K562 (cell line): ENCODE results near the gene DLST.

Source experiments
- ARID4B ChIP-seq: sonication (generic); formaldehyde crosslinking; IDR thresholded peaks from 2 replicates; pipeline ENCODE4 v1.8.0; 2022; ENCODE audit warnings: mild to moderate bottlenecking, missing genetic modification reagents
- GTF2B ChIP-seq: IDR thresholded peaks from 2 replicates; pipeline ENCODE4 v1.6.1; 2011; ENCODE audit not compliant: insufficient read length; ENCODE audit errors: extremely low read depth
- ZNF407 ChIP-seq: fragments of 450-650 bp; IDR thresholded peaks from 2 replicates; pipeline ENCODE4 v1.6.1; 2016; ENCODE audit warnings: low read depth

- TF ChIP-seq ZNF407, result no peak
- TF ChIP-seq ARID4B (CRISPR knock-in tag), result no peak
- no peak for TF ChIP-seq GTF2B
Observed at GRCh38 chr14:74911704-74912103, 30.0 kb downstream of the DLST start.
